GM18511 (cell line): ENCODE data around the gene RFXANK.

ENCODE experiments used
- ATAC-seq: cut with Tn5 transposase; IDR thresholded peaks from one replicate; pipeline ENCODE4 v1.9.1; 2021; ENCODE audit warnings: mild to moderate bottlenecking, moderate library complexity; ENCODE audit not compliant: unreplicated experiment

RFXANK gene

DNA sequence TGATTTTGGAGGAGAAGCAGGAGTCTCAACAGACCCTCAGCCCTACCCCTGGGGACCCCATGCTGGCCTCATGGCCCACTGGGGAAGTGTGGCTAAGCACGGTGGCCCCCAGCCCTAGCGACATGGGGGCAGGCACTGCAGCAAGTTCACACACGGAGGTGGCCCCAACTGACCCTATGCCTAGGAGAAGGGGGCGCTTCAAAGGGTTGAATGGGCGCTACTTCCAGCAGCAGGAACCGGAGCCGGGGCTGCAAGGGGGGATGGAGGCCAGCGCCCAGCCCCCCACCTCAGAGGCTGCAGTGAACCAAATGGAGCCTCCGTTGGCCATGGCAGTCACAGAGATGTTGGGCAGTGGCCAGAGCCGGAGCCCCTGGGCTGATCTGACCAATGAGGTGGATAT is 34.6 kb downstream of the RFXANK start:
- no peak for ATAC-seq

- ATAC-seq, result no peak
Observed at GRCh38 chr19:19227217-19227616, 35.2 kb downstream of the RFXANK start.

DNA sequence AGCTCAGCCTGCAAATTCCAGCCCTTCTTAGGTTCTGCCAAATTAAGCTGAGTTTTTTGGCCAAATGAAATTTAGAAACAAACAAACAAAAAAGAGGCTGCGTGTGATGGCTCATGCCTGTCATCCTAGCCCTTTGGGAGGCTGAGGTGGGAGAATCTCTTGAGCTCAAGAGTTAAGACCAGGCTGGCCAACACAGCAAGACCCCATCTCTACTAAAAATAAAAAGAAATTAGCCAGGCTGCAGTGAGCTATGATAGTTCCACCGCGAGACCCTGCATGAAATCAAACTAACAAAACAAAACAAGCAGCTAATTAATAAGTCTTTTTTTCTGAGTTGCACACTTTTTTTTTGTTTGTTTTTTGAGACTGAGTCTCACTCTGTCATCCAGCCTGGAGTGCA is 37.6 kb downstream of the RFXANK start:
- no peak for ATAC-seq

DNA sequence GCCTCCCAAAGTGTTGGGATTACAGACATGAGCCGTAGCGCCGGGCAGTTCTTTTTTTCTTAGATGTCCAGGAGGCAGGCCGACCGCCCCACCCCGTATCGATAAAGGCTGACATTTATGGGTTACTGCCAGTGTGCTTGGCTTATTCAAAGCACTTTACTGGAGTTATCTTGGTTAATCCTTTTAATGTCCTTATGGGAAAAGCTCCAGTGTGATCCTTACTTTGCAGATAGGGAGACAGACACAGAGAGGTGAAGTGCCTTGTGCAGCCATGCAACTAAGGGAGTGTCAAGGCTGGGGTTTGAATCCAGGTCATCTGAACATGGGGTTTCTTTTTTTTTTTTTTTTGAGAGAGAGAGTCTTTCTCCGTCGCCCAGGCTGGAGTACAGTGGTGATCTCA is 38.9 kb downstream of the RFXANK start:
- no peak for ATAC-seq

- ATAC-seq, result no peak
Observed at GRCh38 chr19:19232261-19232721, 40.2 kb downstream of the RFXANK start.

- no peak for ATAC-seq
Observed at GRCh38 chr19:19234220-19234816, 42.3 kb downstream of the RFXANK start.

GRCh38 chr19:19236173-19236572 is 44.1 kb downstream of the RFXANK start:
- no peak for ATAC-seq

DNA sequence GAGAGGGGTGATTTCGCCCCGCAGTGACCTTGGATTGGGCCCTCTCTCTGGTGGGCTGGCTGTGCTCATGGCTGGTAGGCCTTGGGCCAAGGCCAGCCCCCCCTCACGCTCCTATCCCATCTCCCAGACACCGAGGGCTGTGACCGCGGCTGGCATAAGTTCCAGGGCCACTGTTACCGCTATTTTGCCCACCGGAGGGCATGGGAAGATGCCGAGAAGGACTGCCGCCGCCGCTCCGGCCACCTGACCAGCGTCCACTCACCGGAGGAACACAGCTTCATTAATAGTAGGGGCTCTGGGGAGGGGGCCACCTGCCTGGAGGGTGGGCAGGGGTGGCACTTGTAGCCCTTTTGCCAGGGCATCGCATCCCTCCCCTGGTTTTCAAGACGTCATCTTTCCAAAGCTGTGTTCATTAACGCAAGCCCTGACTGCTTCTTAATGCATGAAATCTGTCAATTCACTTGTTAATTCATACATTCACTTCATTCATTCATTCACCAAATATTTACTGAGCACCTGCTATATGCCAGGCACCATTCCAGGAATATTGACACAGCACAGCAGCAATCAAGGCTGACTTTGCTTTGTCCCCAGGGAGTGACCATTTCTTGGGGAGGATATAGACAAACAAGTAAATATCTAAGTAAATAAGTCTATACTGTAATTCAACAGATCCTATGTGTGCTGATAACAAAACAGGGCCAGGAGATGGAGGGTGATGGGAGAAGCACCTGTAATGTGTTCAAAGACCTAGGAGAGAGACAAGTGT is 46.3 kb downstream of the RFXANK start:
- no peak for ATAC-seq

DNA sequence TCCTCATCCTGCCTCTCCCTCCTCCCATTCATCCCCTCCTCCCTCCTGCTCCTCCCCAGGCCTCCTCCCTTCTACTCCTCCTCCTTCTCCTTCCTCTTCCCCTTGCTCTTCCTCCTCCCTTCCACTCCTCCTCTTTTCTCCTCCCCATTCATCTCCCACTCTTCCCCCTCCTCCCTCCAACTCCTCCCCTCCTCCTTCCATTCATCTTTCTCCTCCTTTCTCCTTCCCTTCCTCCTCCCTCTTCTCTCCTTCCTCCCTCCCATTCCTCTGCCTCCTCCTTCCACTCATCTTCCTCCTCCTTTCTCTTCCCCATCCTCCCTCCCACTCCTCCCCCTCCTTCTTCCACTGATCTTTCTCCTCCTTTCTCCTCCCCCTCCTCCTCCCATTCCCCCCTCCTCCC is 47.6 kb downstream of the RFXANK start:
- ATAC-seq, result no peak

DNA sequence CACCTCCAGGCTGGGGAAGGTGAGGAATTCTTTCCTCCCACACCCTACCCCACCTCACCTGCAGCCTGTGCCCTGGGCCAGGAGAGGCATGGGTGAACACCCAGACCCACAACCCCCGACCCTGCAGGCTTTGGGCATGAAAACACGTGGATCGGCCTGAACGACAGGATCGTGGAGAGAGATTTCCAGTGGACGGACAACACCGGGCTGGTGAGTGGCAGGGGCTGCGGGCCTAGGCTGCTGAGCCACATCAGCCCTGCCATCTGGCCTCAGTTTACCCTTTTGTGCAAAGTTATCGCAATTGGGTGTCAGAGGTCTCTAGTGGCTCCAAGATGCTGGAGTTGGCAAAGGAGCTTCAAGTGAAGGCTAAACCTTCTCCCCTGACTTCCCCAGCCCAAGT is 48.4 kb downstream of the RFXANK start:
- ATAC-seq, result no peak

- ATAC-seq, result no peak
Observed at GRCh38 chr19:19250196-19250801, 58.2 kb downstream of the RFXANK start.
